22Rv1 (cell line): ENCODE measurements around the gene CCDC106.
A peak's percentile ranks its signal among the peaks of the same experiment; 100 is the strongest.

ENCODE experiments used
- H3K27ac ChIP-seq: fragments of 450-650 bp; 2 replicates; pipeline ENCODE4 v1.5.1; 2017
- CTCF ChIP-seq: fragments of 450-650 bp; IDR thresholded peaks from 2 replicates; pipeline ENCODE4 v1.5.1; 2017; ENCODE audit warnings: mild to moderate bottlenecking
- ZFX ChIP-seq: fragments of 450-650 bp; IDR thresholded peaks from 2 replicates; pipeline ENCODE4 v1.6.1; 2017; ENCODE audit warnings: antibody characterized with exemption, borderline replicate concordance

Gene CCDC106

GRCh38 chr19:55602104-55603001 is 45.7 kb upstream of the CCDC106 start:
- TF ChIP-seq ZFX: no peak
- TF ChIP-seq CTCF: no peak
- H3K27ac ChIP-seq: peak overlapping the region; percentile 98

GRCh38 chr19:55603115-55603514 is 44.9 kb upstream of the CCDC106 start:
- H3K27ac ChIP-seq: peak overlapping the region; percentile 98

GRCh38 chr19:55603581-55604292 is 44.3 kb upstream of the CCDC106 start:
- peak overlapping the region; percentile 98 for H3K27ac ChIP-seq

More at GRCh38 chr19:55603115-55603514, 44.9 kb upstream of the CCDC106 start:
- TF ChIP-seq ZFX (no peak), CTCF (no peak)

GRCh38 chr19:55605207-55605636 is 42.8 kb upstream of the CCDC106 start:
- peak overlapping the region; percentile 98 for H3K27ac ChIP-seq
- TF ChIP-seq ZFX (no peak), CTCF (no peak)

More at GRCh38 chr19:55603581-55604292, 44.3 kb upstream of the CCDC106 start:
- no peak for TF ChIP-seq ZFX

- peak; percentile 82 for TF ChIP-seq CTCF
- no peak for TF ChIP-seq ZFX
- peak within 1 kb of the TSS; percentile 98 for H3K27ac ChIP-seq
Observed at GRCh38 chr19:55605637-55606470, 42.2 kb upstream of the CCDC106 start, which contains the start of gene ZNF865. ZNF865 (plus strand) TSS chr19:55605647; CDS start chr19:55613619, 7,972 bp downstream.

- TF ChIP-seq ZFX (no peak), CTCF (peak; percentile 42)
Observed at GRCh38 chr19:55606471-55606787, 41.6 kb upstream of the CCDC106 start.

GRCh38 chr19:55606817-55607216 is 41.2 kb upstream of the CCDC106 start:
- TF ChIP-seq CTCF (no peak), ZFX (no peak)
- peak overlapping the region; percentile 98 for H3K27ac ChIP-seq

More at GRCh38 chr19:55606471-55606787, 41.6 kb upstream of the CCDC106 start:
- H3K27ac ChIP-seq: peak overlapping the region; percentile 98
